NCI-H82 treated with DMSO at 0.1 percent for 48 hours (cell line): Measurements from ENCODE around the gene NEMF.
"Not testable (repeated sequence)": the region's sequence is repeated elsewhere in the genome, so short reads cannot be mapped to it uniquely, and the experiment has no call there.

Experiments
- DNase-seq: peaks from one replicate; lab custom pipeline; 2025; ENCODE audit not compliant: unreplicated experiment; lab: John Stamatoyannopoulos, UW

Gene NEMF

GRCh38 chr14:49852301-49853157, at the start of gene NEMF:
Gene NEMF (minus strand): TSS chr14:49852788. CDS start chr14:49852753, 35 bp downstream.
- peak; percentile 84 for DNase-seq

- DNase-seq: no peak
Measured at GRCh38 chr14:49900973-49901372, 48.4 kb upstream of the NEMF start.

GRCh38 chr14:49898485-49898884, 45.9 kb upstream of the NEMF start:
- no peak for DNase-seq

- DNase-seq: no peak
Measured at GRCh38 chr14:49897965-49898364, 45.4 kb upstream of the NEMF start.

GRCh38 chr14:49897414-49897813, 44.8 kb upstream of the NEMF start:
- DNase-seq: no peak

GRCh38 chr14:49896966-49897365, 44.4 kb upstream of the NEMF start:
- no peak for DNase-seq

GRCh38 chr14:49896272-49896671, 43.7 kb upstream of the NEMF start:
- DNase-seq: not testable (repeated sequence)

GRCh38 chr14:49895480-49895879, 42.9 kb upstream of the NEMF start:
- peak; percentile 42 for DNase-seq

GRCh38 chr14:49894214-49895107, 41.9 kb upstream of the NEMF start:
- not testable (repeated sequence) for DNase-seq

GRCh38 chr14:49893309-49894213, 41.0 kb upstream of the NEMF start:
- no peak for DNase-seq

- DNase-seq: peak; percentile 75
Measured at GRCh38 chr14:49892636-49893308, 40.2 kb upstream of the NEMF start, which contains the start of gene ARF6. Gene ARF6 (plus strand): TSS chr14:49893082. CDS start chr14:49893737, 655 bp downstream.

- DNase-seq: no peak
Measured at GRCh38 chr14:49892301-49892635, 39.7 kb upstream of the NEMF start.

- no peak for DNase-seq
Measured at GRCh38 chr14:49888293-49888692, 35.7 kb upstream of the NEMF start.

- no peak for DNase-seq
Measured at GRCh38 chr14:49886523-49886922, 33.9 kb upstream of the NEMF start.

GRCh38 chr14:49882826-49883694, 30.5 kb upstream of the NEMF start:
- DNase-seq: no peak

- DNase-seq: no peak
Measured at GRCh38 chr14:49881350-49882001, 28.9 kb upstream of the NEMF start.

GRCh38 chr14:49880267-49881064, 27.9 kb upstream of the NEMF start:
- DNase-seq: no peak

GRCh38 chr14:49879646-49880204, 27.1 kb upstream of the NEMF start:
- peak; percentile 16 for DNase-seq
